Stimulated activated CD4-positive, alpha-beta T cell treated with anti-CD3 and anti-CD28 coated beads, Interleukin-1b, Interleukin-23, amount 100 ng/mL, for 4 hours (primary cell): ENCODE measurements around the gene SUSD6.
"Not testable (repeated sequence)": the region's sequence is repeated elsewhere in the genome, so short reads cannot be mapped to it uniquely, and the experiment has no call there.

ENCODE experiments used
- DNase-seq, 2 donors: peaks; one replicate each; pipeline ENCODE4 v3.0.0-alpha.2; 2020; ENCODE audit warnings: low read depth in 2 of 2

Gene SUSD6

GRCh38 chr14:69620981-69621380, 9.6 kb downstream of the SUSD6 start:
- DNase-seq, result no peak

DNA sequence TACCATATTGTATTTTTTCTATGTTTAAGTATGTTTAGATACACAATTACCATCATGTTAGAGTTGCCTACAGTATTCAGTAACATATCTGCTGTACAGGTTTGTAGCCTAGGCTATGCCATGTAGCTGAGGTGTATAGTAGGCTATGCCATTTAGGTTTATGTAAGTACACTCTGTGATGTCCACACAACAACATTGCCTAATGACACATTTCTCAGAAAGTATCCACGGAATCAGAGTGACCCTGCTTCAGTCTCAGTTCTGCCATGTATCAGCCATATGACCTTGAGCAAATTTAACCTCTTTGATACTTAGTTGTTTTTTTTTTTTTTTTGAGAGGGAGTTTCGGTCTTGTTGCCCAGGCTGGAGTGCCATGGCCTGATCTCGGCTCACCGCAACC, 12.7 kb downstream of the SUSD6 start:
- no peak for DNase-seq

- peak; percentile 48 to 55 for DNase-seq
These were observed 14.1 kb downstream of the SUSD6 start for GRCh38 chr14:69625299-69626131.

GRCh38 chr14:69626132-69626500, 14.7 kb downstream of the SUSD6 start:
- DNase-seq, result no peak

DNA sequence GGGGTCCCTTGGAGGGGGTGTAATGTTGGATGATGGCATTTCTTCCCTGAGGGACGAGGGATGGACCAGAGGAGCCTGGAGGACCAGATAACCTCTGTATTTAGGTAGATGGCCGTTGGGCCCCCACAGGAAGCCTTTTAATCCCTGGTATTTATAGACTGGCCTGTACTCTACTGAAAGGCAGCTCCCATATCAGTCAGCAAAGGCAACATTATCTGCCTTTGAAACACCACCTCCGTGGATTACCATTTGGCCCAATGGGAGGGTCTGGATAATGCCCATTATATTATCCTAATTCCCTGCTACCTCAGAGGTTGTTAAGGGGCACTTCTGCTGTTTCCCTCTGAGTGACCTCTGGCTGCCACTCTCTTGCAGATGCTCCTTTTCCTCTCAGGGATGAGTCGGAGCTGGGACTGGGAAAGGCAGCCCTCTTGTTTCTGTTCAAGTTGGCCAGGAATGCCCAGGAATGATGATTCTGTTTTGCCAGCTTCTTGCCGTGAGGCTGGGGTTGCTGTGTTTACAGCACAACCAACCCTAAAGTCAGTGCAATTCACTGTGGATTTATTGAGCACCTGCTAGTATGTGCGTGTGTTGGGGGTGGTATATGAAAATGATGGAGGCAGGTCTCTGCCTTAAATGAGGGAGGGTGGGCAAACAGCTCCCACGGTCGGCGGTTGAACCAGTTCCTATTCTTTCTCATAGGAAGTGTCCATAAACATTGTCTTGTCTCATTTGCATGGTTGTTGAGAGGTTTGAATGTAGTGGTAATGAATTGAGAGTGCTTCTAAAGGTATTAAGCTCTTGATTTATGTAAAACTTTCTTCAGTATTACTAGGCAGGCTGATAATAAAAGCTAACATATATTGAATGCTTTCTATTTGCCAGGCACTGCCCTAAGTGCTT, 18.1 kb downstream of the SUSD6 start:
- DNase-seq, result no peak

DNA sequence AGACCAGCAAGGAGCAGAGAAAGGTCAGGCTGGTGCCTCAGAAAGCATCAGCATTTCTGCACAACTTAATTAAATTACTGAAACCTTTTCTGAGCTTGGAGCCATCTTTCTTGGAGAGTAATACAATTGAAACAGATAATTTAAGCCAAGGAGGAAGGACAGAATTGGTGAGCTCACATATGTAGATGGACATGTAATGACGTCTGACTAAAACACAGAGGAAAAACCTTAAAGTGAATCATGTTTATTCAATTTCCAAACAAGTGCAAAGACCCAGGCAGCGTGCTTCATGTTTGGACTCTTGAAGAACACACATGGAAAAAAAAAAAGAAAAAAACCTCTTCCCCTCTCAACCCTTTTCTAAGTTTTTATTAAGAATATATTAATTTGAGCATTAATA, 19.0 kb downstream of the SUSD6 start:
- no peak for DNase-seq

GRCh38 chr14:69631509-69631908, 20.1 kb downstream of the SUSD6 start:
- no peak for DNase-seq

DNA sequence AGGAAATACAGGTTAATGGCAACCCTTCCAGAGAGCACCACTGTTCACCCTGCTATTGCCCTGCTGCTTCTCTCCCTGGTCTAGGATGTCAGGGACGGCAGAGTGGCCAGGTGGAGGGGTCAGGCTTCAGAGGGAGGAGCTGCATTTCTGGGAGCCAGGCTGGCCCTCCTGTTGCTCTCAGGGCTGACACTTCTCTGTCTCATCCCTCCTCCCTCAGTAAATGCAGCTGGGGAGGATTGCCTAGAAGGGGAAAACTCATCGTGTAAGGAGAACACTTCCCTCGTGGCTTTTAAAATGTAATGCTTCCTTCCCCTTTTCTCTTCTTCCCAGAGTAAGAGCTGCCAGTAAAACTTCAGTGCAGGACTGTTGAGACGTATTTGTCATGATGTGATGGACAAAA, 20.8 kb downstream of the SUSD6 start:
- no peak for DNase-seq

DNA sequence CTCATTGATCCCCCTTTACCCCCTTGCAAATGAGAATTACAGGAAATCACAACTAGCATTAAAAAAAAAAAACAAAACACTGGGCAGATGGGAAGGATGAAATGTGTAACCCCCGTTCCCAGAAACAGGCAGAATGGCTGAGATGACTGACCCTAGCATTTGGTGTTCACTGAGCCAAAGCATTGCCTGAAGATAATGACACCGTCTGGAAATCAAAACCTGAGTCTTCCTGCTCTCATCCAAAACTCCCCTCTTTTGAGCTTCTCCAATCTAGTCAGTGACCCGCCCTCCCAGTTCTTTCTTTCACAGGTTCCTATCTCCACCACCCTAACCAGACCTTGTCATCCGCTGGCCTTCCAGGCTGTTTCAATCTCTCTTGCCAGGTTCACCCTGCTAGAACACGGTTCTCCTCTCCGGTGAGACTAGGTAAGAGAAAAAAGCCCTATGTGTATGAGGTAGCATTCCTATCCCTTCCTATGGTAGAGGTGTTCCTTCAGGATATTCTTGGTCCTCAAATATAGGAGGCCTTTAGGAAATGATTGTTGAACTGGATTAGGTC, 21.3 kb downstream of the SUSD6 start:
- DNase-seq, result no peak

- DNase-seq, result no peak
These were observed 21.8 kb downstream of the SUSD6 start for GRCh38 chr14:69633238-69633637.

- peak in 1 of 2 donors; percentile 31 for DNase-seq
These were observed 24.7 kb downstream of the SUSD6 start for GRCh38 chr14:69635981-69636639.

DNA sequence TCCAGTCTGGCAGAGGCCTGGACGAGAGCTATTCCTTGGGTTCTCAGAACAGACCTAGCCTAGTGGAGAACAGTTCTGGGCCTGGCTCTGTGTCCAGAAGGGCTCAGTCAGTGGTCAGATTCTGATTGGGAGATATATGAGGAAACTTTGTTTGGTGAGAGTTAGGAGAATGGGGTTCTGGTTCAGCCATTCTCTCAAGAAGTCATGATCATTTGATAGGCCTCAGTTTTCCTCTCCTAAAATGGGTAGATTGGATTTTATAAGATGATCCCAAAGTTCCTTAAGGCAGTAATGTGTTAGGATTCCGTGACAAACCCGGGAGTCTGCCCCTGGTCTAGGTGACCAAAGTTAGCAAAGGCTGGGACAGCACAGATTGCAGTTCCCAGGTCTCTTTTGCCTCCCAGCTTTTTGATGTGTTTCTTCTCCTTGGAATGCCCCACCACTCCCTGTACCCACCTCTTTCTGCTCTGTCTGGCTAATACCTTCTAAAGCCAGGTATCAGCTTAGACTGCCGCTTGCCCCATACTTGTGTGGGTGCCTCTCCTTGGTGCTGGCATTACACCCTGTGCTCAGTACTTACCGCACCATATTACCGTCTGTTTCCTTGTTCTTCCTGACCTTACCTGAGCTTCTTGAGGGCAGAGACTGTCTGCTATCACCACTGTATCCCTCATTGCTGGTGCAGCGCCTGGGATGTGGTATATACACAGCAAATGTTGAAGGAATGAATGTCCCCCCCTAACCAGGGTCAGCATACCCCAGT, 25.5 kb downstream of the SUSD6 start:
- no peak for DNase-seq

GRCh38 chr14:69637503-69638031, 26.2 kb downstream of the SUSD6 start:
- no peak for DNase-seq

GRCh38 chr14:69640931-69641330, 29.5 kb downstream of the SUSD6 start:
- DNase-seq, result no peak

DNA sequence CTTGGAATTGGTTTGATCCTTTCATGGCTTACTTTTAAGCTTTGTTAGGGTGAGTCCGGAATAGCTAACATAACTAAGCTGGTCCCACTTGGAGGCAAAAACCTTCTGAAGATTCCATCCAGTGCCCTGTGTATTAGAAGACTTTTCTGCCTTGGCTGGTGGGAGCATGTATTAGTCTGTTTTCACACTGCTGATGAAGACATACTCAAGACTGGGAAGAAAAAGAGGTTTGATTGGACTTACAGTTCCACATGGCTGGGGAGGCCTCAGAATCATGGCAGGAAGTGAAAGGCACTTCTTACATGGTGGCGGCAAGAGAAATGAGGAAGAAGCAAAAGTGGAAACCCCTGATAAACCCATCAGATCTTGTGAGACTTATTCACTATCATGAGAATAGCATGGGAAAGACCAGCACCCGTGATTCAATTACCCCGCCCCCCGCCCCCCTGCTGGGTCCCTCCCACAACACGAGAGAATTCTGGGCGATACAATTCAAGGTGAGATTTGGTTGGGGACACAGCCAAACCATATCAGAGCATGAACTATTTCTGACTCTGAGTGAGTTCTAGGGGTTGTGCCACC, 30.9 kb downstream of the SUSD6 start:
- DNase-seq, result peak; percentile 23 to 35

- peak; percentile 52 to 69 for DNase-seq
These were observed 32.2 kb downstream of the SUSD6 start for GRCh38 chr14:69643430-69644200.

DNA sequence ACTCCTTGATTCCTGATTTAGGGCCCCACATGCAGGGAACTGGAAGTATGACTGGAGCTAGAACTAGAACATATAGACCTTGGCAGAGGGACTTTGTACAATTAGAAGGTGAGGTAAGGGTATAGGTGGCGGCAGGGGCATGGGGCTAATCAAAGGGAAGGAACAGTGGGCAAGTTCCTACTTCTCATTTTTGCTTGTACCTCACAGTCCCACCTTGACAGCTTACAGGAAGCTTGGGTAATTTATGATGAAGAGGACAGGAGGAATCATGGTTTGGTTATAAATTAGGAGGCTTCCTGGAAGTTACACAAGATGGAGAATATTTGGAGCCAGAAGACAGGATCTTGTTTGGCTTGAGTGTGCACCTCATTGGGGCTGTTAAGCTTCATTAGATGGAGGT, 33.4 kb downstream of the SUSD6 start:
- no peak for DNase-seq

DNA sequence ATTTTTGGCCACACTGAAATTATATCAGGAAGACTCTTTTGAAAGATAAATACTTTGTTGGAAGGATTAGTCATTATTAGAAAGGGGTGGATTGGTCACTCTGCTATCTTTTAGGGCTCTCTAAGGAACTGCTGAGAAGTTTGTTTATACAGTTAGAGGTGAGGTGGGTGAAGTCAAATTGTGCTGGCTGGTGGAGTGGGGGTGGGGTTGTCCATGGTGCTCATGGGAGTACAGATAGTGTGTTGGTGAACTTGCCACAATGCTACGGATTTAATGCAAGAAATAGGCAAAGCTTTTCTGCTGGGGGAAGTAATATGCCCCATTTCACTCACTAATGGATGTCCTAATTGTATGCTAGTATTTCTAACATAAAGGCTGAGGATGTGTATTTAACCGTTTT, 35.8 kb downstream of the SUSD6 start:
- DNase-seq, result no peak

DNA sequence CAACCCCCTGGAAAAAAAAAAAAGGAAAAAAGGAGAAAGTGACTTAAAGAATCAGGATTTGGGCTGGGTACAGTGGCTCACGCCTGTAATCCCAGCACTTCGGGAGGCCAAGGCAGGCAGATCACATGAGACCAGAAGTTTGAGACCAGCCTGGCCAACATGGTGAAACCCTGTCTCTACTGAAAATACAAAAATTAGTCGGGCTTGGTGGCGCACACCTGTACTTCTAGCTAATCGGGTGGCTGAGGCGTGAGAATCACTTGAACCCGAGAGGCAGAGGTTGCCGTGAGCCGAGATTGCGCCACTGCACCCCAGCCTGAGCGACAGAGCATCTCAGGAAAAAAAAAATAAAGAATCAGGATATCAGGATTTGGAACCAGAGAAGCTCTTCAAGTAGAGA, 36.2 kb downstream of the SUSD6 start:
- DNase-seq, result not testable (repeated sequence)
